Hepatocyte (in vitro differentiated cells): ENCODE data around the gene DENND6B. TPM values are rescaled to one million over a fixed set of nuclear protein-coding genes. Genes with fewer than 3 reads are reported as not detected.

Experiments
- DNase-seq: peaks from one replicate; pipeline ENCODE4 v3.0.0-alpha.2; 2016; ENCODE audit warnings: low spot score
- H2AFZ ChIP-seq: fragments of 200-600 bp; sonication (generic); 2 replicates; pipeline ENCODE4 v1.6.0; 2016; ENCODE audit warnings: antibody characterized with exemption, mild to moderate bottlenecking
- H3K27ac ChIP-seq: fragments of 200-600 bp; sonication (generic); 2 replicates; pipeline ENCODE4 v1.5.1; 2016; ENCODE audit warnings: mild to moderate bottlenecking
- H3K27me3 ChIP-seq: fragments of 200-600 bp; sonication (generic); 2 replicates; pipeline ENCODE4 v1.6.1; 2016
- H3K36me3 ChIP-seq: fragments of 200-600 bp; sonication (generic); replicated peaks from 2 replicates; pipeline ENCODE4 v1.5.1; 2016; ENCODE audit warnings: low read depth; ENCODE audit not compliant: insufficient read depth
- H3K4me1 ChIP-seq: fragments of 200-600 bp; sonication (generic); 2 replicates; pipeline ENCODE4 v1.5.1; 2016; ENCODE audit warnings: mild to moderate bottlenecking, moderate library complexity; ENCODE audit not compliant: insufficient read depth
- H3K4me2 ChIP-seq: fragments of 200-600 bp; sonication (generic); 2 replicates; pipeline ENCODE4 v1.6.0; 2016
- H3K4me3 ChIP-seq: fragments of 200-600 bp; sonication (generic); 2 replicates; pipeline ENCODE4 v1.5.1; 2016; ENCODE audit warnings: mild to moderate bottlenecking
- H3K79me2 ChIP-seq: fragments of 200-600 bp; sonication (generic); 2 replicates; pipeline ENCODE4 v1.6.0; 2017; ENCODE audit warnings: mild to moderate bottlenecking
- H3K9me2 ChIP-seq: fragments of 200-600 bp; sonication (generic); replicated peaks from 2 replicates; pipeline ENCODE4 v1.6.0; 2017; ENCODE audit warnings: mild to moderate bottlenecking; ENCODE audit not compliant: insufficient read depth
- H3K9me3 ChIP-seq: fragments of 200-600 bp; sonication (generic); 2 replicates; pipeline ENCODE4 v1.5.1; 2016; ENCODE audit warnings: low read depth, mild to moderate bottlenecking
- H4K20me1 ChIP-seq: fragments of 200-600 bp; sonication (generic); 2 replicates; pipeline ENCODE4 v1.6.0; 2016; ENCODE audit warnings: mild to moderate bottlenecking; ENCODE audit not compliant: insufficient read depth, poor library complexity, severe bottlenecking
- CTCF ChIP-seq: fragments of 200-600 bp; sonication (generic); IDR thresholded peaks from 2 replicates; pipeline ENCODE4 v1.5.1; 2016; ENCODE audit warnings: antibody characterized with exemption, mild to moderate bottlenecking; ENCODE audit not compliant: poor library complexity
- EZH2 ChIP-seq: fragments of 200-600 bp; sonication (generic); IDR thresholded peaks from 2 replicates; pipeline ENCODE4 v1.6.1; 2016; ENCODE audit warnings: antibody characterized with exemption, mild to moderate bottlenecking, borderline replicate concordance
- EZH2phosphoT487 ChIP-seq: fragments of 200-600 bp; sonication (generic); IDR thresholded peaks from one replicate; pipeline ENCODE4 v1.6.1; 2018; ENCODE audit warnings: antibody characterized with exemption, mild to moderate bottlenecking, low read depth, moderate library complexity; ENCODE audit not compliant: unreplicated experiment, severe bottlenecking
- WGBS: methylation state at CpG from one replicate; pipeline ENCODE4 v1.1.6; 2016; ENCODE audit warnings: low lambda C conversion rate; ENCODE audit errors: missing lambda C conversion rate; 5-methylcytosine and 5-hydroxymethylcytosine counted together
- polyA plus RNA-seq: library from polyadenylated mRNA; unstranded; fragments of >200 nt; fragmentation: Nextera tagmentation; extraction: Ambion mirVana; gene quantifications from 2 replicates; pipeline ENCODE4 v1.2.1, GENCODE V29; 2016
- total RNA-seq: library from RNA; depleted of rRNA; stranded (reverse); fragments of >200 nt; gene quantifications from 2 replicates; pipeline ENCODE4 v1.2.3, GENCODE V29; 2014

Gene DENND6B
- total and polyA plus RNA-seq, 2 experiments from 2014 or later: 3.3 to 8.7 TPM

GRCh38 chr22:50298266-50298637, 28.6 kb downstream of the DENND6B start:
- Histone ChIP-seq H3K4me3 (no peak overlapping the region), H3K27me3 (no peaks in the 10 kb centered on the region), H3K27ac (peak overlapping the region; percentile 83), H3K4me1 (peaks cover 92% of the 10 kb centered on the region), H3K9me3 (no peaks in the 10 kb centered on the region), H3K4me2 (peak overlapping the region; percentile 98), H4K20me1 (peaks cover 82% of the 10 kb centered on the region), H3K79me2 (peaks cover 97% of the 10 kb centered on the region), H2AFZ (no peak overlapping the region), H3K9me2 (no peaks in the 10 kb centered on the region), H3K36me3 (no peaks in the 10 kb centered on the region)
- WGBS: 75% methylated on average over 4 of the region's 4 CpGs
- no peak for DNase-seq
- TF ChIP-seq EZH2phosphoT487: no peak
- no peak for TF ChIP-seq CTCF
- no peak for TF ChIP-seq EZH2

- Histone ChIP-seq H3K4me3 (no peak overlapping the region), H3K4me2 (peak overlapping the region; percentile 98), H3K79me2 (peaks cover 97% of the 10 kb centered on the region)
Observed at GRCh38 chr22:50297510-50298265, 29.1 kb downstream of the DENND6B start.

GRCh38 chr22:50296658-50297490, 29.9 kb downstream of the DENND6B start:
- no peaks in the 10 kb centered on the region for H3K36me3 ChIP-seq
- no peaks in the 10 kb centered on the region for H3K27me3 ChIP-seq
- peaks cover 82% of the 10 kb centered on the region for H4K20me1 ChIP-seq
- peaks cover 97% of the 10 kb centered on the region for H3K79me2 ChIP-seq
- H3K9me3 ChIP-seq: no peaks in the 10 kb centered on the region
- DNase-seq: no peak
- no peak overlapping the region for H3K4me2 ChIP-seq
- H3K4me3 ChIP-seq: no peak overlapping the region
- H3K27ac ChIP-seq: peak overlapping the region; percentile 36
- H3K9me2 ChIP-seq: no peaks in the 10 kb centered on the region
- H3K4me1 ChIP-seq: peaks cover 89% of the 10 kb centered on the region
- WGBS: 80% methylated on average over 25 of the region's 29 CpGs
- no peak overlapping the region for H2AFZ ChIP-seq
- TF ChIP-seq EZH2: no peak

More at GRCh38 chr22:50297510-50298265, 29.1 kb downstream of the DENND6B start:
- Histone ChIP-seq H2AFZ (no peak overlapping the region), H3K27ac (peak overlapping the region; percentile 83), H4K20me1 (peaks cover 82% of the 10 kb centered on the region), H3K9me2 (no peaks in the 10 kb centered on the region), H3K4me1 (peaks cover 92% of the 10 kb centered on the region), H3K9me3 (no peaks in the 10 kb centered on the region), H3K36me3 (no peaks in the 10 kb centered on the region), H3K27me3 (no peaks in the 10 kb centered on the region)
- no peak for DNase-seq
- TF ChIP-seq EZH2 (no peak), EZH2phosphoT487 (no peak), CTCF (no peak)
- WGBS: 96% methylated on average over 17 of the region's 20 CpGs

GRCh38 chr22:50294319-50294656, 32.5 kb downstream of the DENND6B start:
- no peaks in the 10 kb centered on the region for H3K36me3 ChIP-seq
- H3K4me2 ChIP-seq: peak overlapping the region; percentile 83
- no peaks in the 10 kb centered on the region for H3K27me3 ChIP-seq

More at GRCh38 chr22:50294319-50294656, 32.5 kb downstream of the DENND6B start:
- Histone ChIP-seq H3K4me3 (no peak overlapping the region), H3K9me3 (no peaks in the 10 kb centered on the region), H4K20me1 (peaks cover 77% of the 10 kb centered on the region), H2AFZ (no peak overlapping the region), H3K79me2 (peaks cover 97% of the 10 kb centered on the region), H3K4me1 (peaks cover 64% of the 10 kb centered on the region), H3K27ac (peak overlapping the region; percentile 99), H3K9me2 (no peaks in the 10 kb centered on the region)
- WGBS: 69% methylated on average over 5 of the region's 5 CpGs
- TF ChIP-seq CTCF: no peak
- TF ChIP-seq EZH2: no peak
- no peak for DNase-seq
